Tibial nerve (tissue), 4 donors: ENCODE results near the gene SYNPO.

ENCODE experiments used
- CTCF ChIP-seq, 5 experiments: fragments of 200-600 bp in 3 of 5; fragments of 450-650 bp in 2 of 5; sonication (generic) in 3 of 5; IDR thresholded peaks; one replicate each; pipeline ENCODE4 v1.5.1; 2016 to 2019; ENCODE audit warnings: antibody characterized with exemption in 5 of 5, mild to moderate bottlenecking in 3 of 5, moderate library complexity in 2 of 5
- EP300 ChIP-seq, 2 donors: sonication (generic); formaldehyde crosslinking; IDR thresholded peaks; one replicate each; pipeline ENCODE4 v1.6.1; 2017; ENCODE audit warnings: antibody characterized with exemption in 2 of 2, mild to moderate bottlenecking in 1 of 2
- POLR2A ChIP-seq, 2 donors: fragments of 450-650 bp; IDR thresholded peaks; one replicate each; pipeline ENCODE4 v1.6.1; 2017; ENCODE audit warnings: antibody characterized with exemption in 2 of 2, mild to moderate bottlenecking in 2 of 2, moderate library complexity in 2 of 2

DNA sequence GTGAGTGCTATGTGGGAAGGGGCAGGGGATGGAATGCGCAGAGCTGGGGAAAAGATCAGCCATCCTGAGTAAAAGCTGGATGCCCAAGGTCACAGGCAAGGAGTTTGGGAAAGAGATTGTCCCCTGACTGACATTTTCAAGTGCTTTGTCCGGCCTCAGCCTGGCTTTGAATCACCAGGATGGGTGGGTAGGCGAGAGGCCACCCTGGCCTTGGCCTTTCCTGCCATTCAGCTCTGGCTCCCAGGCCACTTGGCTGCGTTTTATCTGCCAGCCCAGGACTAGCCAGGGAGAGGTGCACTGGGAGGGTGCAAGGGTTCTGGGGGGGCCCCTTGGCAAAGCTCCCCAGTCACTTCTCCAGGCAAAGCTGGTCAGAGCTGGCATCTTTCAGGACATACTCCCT lies 37.4 kb upstream of the SYNPO start:
- TF ChIP-seq CTCF (IDR thresholded peaks at IDR 0.05), result no peak
- no peak for TF ChIP-seq POLR2A (IDR thresholded peaks at IDR 0.05)
- no peak for TF ChIP-seq EP300 (IDR thresholded peaks at IDR 0.05)
